Stimulated activated effector memory CD8-positive, alpha-beta T cell treated with anti-CD3 and anti-CD28 coated beads, Interleukin-12 subunit alpha, Interleukin-12 subunit beta, amount 100 ng/mL, for 72 hours (primary cell): ENCODE results near the gene MST1R.
A peak's percentile ranks its signal among the peaks of the same experiment; 100 is the strongest.
"Not testable (repeated sequence)": the region's sequence is repeated elsewhere in the genome, so short reads cannot be mapped to it uniquely, and the experiment has no call there.

Experiments used
- ATAC-seq: fragments of 150-1000 bp; cut with Tn5 transposase; 2 replicates; pipeline ENCODE4 v1.10.0; 2021
- DNase-seq, 2 donors: peaks; one replicate each; pipeline ENCODE4 v3.0.0; 2021 to 2022; ENCODE audit warnings: low spot score in 2 of 2
- H3K27ac Mint-ChIP-seq: one replicate; pipeline ENCODE4 v1.8.0; 2022; ENCODE audit warnings: mild to moderate bottlenecking, mixed read lengths
- H3K36me3 Mint-ChIP-seq: one replicate; pipeline ENCODE4 v1.8.0; 2022; ENCODE audit warnings: mild to moderate bottlenecking, mixed read lengths
- H3K4me1 Mint-ChIP-seq: one replicate; pipeline ENCODE4 v1.8.0; 2022; ENCODE audit warnings: mixed read lengths
- H3K4me3 Mint-ChIP-seq: one replicate; pipeline ENCODE4 v1.8.0; 2022; ENCODE audit warnings: mild to moderate bottlenecking, mixed read lengths
- H3K9me3 Mint-ChIP-seq: one replicate; pipeline ENCODE4 v1.8.0; 2022; ENCODE audit warnings: mixed read lengths

MST1R gene

DNA sequence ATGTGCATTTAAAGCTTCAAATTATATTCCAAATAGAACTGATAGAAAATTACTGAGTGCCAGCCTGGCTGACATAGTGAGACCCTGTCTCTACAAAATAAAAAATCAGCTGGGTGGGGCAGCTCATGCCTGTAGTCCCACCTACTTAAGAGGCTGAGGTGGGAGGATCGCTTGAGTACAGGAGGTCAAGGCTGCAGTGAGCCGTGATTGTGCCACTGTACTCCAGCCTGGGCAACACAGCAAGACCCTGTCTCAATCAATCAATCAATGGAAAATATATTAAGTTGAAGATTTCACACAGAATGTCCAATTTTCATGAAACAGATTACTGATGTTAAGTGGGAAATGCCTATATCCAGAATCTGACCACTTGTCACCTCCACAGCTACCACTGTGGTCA is 21.8 kb upstream of the MST1R start:
- DNase-seq = no peak
- Mint-ChIP-seq H3K4me3 (no peak overlapping the region), H3K9me3 (no peaks in the 10 kb centered on the region), H3K27ac (no peak overlapping the region), H3K4me1 (peaks cover 29% of the 10 kb centered on the region), H3K36me3 (no peaks in the 10 kb centered on the region)
- ATAC-seq = no peak

DNA sequence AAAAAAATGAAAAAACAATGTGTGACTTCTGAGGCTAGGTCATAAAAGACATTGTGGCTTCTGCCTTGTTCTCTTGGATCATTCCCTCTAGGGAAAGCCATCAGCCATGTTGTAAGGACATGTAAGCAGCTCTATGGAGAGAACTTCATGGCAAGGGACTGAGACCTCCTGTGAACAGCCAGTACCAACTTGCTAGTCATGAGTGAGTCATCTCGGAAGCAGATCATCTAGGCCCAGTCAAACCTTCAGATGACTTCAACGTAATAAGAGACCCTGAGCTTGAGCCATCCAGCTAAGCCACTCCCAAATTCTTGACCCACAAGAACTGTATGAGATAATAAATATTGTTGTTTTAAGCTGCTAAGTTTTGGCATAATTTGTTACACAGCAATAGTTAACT is 21.0 kb upstream of the MST1R start:
- Mint-ChIP-seq H3K4me1 (peaks cover 24% of the 10 kb centered on the region), H3K36me3 (no peaks in the 10 kb centered on the region), H3K27ac (no peak overlapping the region), H3K4me3 (no peak overlapping the region), H3K9me3 (no peaks in the 10 kb centered on the region)
- no peak for DNase-seq
- ATAC-seq = no peak

DNA sequence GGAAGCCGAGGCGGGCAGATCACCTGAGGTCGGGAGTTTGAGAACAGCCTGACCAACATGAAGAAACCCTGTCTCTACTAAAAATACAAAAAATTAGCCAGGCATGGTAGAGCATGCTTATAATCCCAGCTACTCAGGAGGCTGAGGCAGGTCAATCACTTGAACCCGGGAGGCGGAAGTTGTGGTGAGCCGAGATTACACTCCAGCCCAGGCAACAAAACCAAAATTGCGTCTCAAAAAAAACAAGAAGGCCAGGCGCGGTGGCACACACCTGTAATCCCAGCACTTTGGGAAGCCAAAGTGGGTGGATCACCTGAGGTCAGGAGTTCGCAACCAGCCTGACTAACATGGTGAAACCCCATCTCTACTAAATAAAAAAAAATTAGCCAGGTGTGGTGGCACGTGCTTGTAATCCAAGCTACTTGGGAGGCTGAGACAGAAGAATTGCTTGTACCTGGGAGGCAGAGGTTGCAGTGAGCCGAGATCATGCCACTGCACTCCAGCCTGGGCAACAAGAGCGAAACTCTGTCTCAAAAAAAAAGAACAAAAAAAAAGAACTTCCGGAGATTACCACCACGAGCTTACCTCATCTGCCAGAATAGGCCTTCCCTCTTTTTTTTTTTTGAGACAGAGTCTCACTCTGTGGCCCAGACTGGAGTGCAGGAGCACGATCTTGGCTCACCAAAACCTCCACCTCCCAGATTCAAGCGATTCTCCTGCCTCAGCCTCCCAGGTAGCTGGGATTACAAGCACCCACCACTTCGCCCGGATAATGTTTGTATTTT is 14.3 kb upstream of the MST1R start:
- H3K4me3 Mint-ChIP-seq, DNase-seq, H3K36me3 Mint-ChIP-seq, H3K4me1 Mint-ChIP-seq, ATAC-seq, H3K9me3 Mint-ChIP-seq: not testable (repeated sequence)
- H3K27ac Mint-ChIP-seq = peak overlapping the region; percentile 39

DNA sequence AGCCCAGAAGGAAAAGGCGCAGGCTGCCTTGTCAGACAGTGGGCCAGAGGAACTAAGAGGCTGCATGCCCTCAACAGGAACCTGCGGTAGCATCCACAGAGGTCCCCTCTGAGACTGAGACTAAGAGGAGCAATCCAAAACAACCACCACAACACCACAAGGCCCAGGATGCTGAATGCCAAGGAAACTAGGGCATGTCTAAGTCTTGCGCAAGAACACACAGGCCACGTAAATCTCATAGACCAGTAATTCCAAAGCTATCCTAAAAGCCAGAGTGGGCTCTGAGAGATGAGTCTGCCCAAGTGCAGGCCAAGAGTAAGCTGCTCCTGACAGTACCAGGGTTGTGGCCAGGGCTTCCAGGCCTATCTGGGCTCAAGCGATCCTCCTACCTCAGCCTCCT is 13.0 kb upstream of the MST1R start:
- H3K9me3 Mint-ChIP-seq = no peaks in the 10 kb centered on the region
- peaks cover 6% of the 10 kb centered on the region for H3K36me3 Mint-ChIP-seq
- no peak overlapping the region for H3K4me3 Mint-ChIP-seq
- no peaks in the 10 kb centered on the region for H3K4me1 Mint-ChIP-seq
- no peak overlapping the region for H3K27ac Mint-ChIP-seq
- DNase-seq (no peak), ATAC-seq (no peak)

DNA sequence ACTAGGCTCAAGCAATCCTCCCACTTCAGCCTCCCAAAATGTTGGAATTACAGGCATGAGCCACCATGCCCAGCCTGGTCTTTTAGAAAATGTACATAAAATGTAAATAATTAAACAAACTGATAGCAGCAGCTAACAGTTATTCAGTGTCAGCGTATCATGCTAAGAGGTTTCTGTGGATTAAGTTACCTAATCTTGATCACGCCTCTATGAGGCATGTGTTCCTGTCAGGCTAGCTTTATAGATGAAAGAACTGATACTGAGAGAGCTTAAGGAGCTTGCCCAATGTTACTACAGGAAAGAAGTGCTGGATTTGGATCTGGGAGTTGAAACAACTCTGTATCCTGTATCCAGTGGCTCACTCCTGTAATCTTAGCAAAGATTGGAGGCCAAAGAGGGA is 11.2 kb upstream of the MST1R start:
- ATAC-seq = no peak
- H3K4me1 Mint-ChIP-seq = no peaks in the 10 kb centered on the region
- H3K4me3 Mint-ChIP-seq = no peak overlapping the region
- no peaks in the 10 kb centered on the region for H3K9me3 Mint-ChIP-seq
- H3K36me3 Mint-ChIP-seq = peaks cover 10% of the 10 kb centered on the region
- peak overlapping the region; percentile 34 for H3K27ac Mint-ChIP-seq
- DNase-seq = no peak

DNA sequence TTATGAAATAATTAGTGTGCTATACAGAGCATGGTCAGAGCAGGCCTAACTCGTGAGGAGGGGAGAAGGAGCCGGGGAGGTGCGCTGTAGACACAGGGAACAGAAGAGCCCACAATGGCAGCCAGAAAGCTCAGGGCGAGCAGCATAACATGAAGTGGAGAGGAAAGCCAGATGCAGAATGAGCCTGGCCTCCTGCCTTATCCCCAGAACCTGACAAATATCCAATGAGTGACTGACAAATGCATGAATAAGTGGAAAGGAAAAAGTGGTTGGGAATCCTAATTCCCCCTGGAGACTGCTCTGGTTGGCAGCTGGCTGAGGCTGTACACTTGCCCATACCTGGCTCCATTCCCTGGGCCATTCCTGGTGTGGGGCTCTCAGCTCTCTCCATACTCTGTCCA is 9.2 kb upstream of the MST1R start:
- ATAC-seq = no peak
- H3K27ac Mint-ChIP-seq = no peak overlapping the region

DNA sequence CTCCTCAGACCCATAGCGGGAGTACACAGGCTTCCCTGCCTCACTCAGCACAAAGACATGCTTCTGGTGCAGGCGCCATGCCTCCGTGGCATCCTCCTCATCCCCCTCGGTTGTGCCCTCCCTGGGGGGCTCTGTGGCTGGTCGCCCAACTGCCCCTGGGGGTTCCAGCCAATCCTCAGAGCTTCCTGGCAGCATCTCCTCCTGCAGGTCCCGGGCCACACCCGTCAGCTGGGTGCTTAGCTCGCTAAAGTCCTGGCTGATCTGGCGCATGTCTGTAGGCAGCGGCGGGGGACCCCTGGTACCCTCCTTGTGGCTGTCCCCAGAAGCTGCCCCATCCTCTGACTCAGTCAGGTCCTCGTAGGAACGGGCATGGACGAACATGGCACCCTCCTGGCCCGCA is 7.9 kb upstream of the MST1R start:
- Mint-ChIP-seq H3K36me3 (peaks cover 13% of the 10 kb centered on the region), H3K4me3 (no peak overlapping the region), H3K4me1 (peaks cover 1% of the 10 kb centered on the region), H3K27ac (no peak overlapping the region), H3K9me3 (no peaks in the 10 kb centered on the region)
- no peak for DNase-seq
- ATAC-seq = no peak

More for the DNA sequence above, 9.2 kb upstream of the MST1R start:
- no peak for DNase-seq
- Mint-ChIP-seq H3K9me3 (no peaks in the 10 kb centered on the region), H3K4me3 (no peak overlapping the region), H3K4me1 (no peaks in the 10 kb centered on the region), H3K36me3 (peaks cover 13% of the 10 kb centered on the region)

DNA sequence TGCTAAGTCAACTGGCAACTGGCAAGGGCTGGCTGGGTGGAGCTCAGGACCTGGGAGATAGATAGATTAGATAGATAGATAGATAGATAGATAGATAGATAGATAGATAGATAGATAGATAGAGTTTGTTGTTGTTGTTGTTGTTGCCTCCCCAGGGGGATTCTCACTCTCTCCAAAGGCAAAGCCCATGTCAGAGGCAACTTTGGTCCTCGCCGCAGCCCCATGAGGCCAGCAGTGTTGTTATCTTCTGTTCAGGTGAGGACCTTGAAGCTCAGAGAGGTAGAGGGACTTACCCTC is 7.4 kb upstream of the MST1R start:
- ATAC-seq (no peak), DNase-seq (no peak)
- Mint-ChIP-seq H3K4me3 (no peak overlapping the region), H3K9me3 (no peaks in the 10 kb centered on the region), H3K4me1 (peaks cover 7% of the 10 kb centered on the region), H3K27ac (no peak overlapping the region), H3K36me3 (peaks cover 13% of the 10 kb centered on the region)

DNA sequence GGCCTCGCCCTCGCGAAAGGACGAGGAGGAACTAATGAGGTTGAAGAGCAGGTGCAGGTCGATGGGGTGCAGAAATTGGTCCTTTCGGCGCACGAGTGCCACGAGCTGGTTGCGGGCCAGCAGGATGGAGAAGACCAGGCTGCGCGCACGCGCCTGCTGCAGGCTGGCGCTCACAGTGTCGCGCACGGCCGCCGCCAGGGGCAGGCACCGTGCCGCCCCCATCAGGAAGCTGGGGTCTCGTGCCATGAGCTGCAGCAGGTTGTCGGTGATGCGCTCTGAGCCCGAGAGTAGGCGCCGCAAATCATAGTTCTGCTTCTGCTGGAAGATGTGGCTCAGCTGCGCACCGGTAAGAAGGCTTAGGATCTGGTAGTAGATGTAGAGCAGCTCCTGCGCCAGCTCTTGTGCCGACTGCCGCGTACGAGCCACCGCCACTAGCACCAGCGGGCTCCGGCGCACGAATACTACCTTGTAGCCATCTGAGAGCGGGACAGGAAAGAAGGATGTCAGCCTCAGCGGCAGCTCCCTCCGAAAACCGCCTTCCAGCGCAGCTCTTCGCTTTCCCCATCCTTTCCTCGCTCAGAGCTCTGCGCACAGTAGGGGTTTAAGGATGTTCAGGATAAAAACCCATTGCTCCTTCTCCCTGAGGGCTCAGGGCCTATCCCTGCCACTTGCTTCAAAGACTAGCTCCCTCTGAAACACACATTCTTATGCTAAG is 6.9 kb upstream of the MST1R start:
- DNase-seq = no peak
- no peak for ATAC-seq
- no peak overlapping the region for H3K4me3 Mint-ChIP-seq
- H3K9me3 Mint-ChIP-seq = no peaks in the 10 kb centered on the region
- H3K27ac Mint-ChIP-seq = peak overlapping the region; percentile 56
- H3K36me3 Mint-ChIP-seq = peaks cover 13% of the 10 kb centered on the region
- peaks cover 12% of the 10 kb centered on the region for H3K4me1 Mint-ChIP-seq

DNA sequence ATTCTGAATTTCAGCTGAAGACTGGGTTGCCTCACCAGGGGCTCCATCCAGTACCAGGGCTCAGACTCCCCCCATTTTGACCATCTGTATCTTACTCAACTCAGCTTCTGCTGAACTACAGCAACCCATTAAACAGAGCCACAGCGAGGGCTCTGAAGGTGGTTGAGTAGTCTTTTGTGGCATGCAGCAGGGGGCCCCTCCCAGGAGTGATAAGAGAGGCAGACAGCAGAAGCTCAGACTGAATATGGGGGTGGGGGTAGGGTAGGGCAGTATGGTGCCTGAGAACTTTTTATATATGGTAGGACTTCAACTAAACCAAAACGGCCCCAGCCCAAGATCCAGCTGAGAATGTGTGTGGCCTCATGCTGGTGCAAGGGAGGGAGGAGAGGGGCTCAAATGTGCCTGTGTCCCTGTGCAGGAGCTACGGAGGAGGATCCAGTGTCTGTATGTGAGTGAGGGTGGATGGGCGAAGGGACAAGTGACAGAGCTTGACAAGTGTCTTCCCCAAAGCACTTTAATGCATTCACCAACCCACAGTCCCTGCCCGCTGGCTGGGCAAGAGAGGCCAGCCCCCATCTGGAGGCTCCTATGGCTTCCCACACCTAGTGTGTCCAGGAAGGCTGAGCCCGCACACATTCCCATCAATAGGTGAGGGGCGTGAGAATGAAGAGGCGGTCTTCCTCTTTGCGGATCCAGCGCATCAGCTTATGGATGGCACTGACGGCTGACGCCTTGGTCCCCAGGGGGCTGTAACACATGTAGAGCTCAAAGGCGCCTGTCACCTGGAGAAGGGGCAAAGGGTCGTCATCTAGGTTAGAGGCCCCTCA is 4.9 kb upstream of the MST1R start:
- H3K27ac Mint-ChIP-seq = no peak overlapping the region
- H3K4me1 Mint-ChIP-seq = peaks cover 19% of the 10 kb centered on the region

DNA sequence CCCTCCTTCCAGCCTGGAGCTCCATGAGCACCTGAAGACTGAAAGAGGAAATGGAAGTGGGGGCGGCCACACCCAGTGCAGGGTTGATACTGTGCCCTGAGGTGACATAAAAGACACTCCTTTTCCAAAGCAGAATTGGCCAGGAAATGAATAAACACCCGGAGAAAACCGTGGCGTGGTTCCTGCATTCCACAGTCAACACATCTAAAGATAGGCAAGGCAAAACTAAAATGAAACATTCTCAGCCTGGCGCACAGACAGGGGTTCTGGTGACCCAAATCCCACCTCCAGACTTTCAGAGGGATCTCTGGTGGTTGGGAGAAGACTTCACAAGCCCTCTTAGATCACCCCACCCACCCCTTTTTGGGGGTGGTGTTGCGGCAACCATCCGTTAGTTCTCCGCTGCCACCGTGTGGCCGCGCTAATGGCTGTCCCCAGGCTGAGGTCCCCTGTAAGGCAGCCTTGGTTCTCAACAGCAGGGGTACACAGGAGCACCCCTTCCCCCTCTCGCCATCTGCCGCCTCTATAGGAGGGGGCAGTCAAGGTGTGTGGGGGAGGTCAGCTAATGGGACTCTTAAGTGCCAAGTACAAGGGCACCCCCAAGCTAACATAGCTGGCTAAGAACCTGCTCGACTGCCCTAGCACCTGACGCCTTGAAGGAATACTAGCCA is 2.5 kb upstream of the MST1R start:
- Mint-ChIP-seq H3K4me1 (peaks cover 19% of the 10 kb centered on the region), H3K4me3 (peak overlapping the region; percentile 48), H3K9me3 (no peaks in the 10 kb centered on the region), H3K36me3 (peaks cover 7% of the 10 kb centered on the region), H3K27ac (peak overlapping the region; percentile 88)
- ATAC-seq = peak; percentile 38
- DNase-seq = no peak

More for the DNA sequence above, 4.9 kb upstream of the MST1R start:
- H3K9me3 Mint-ChIP-seq = no peaks in the 10 kb centered on the region
- no peak for ATAC-seq
- H3K4me3 Mint-ChIP-seq = no peak overlapping the region
- DNase-seq = no peak
- H3K36me3 Mint-ChIP-seq = peaks cover 7% of the 10 kb centered on the region

DNA sequence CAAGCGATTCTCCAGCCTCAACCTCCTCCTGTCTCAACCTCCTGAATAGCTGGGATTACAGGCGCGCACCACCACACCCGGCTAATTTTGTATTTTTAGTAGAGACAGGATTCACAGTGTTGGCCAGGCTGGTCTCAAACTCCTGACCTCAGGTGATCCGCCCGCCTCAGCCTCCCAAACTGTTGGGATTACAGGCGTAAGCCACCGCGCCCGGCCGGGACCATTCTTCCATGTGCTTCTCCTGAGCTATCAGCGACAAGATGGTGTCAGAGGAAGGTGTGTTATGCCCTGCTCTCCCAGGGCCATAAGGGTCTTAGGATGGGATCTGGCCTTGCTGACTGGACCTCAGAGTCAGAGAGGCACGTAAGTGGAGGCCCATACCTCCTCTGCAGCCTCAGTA is 775 bp upstream of the MST1R start:
- Mint-ChIP-seq H3K4me3 (peak overlapping the region; percentile 81), H3K27ac (peak overlapping the region; percentile 98), H3K4me1 (peaks cover 19% of the 10 kb centered on the region)
- H3K36me3 Mint-ChIP-seq, DNase-seq, ATAC-seq, H3K9me3 Mint-ChIP-seq: not testable (repeated sequence)

DNA sequence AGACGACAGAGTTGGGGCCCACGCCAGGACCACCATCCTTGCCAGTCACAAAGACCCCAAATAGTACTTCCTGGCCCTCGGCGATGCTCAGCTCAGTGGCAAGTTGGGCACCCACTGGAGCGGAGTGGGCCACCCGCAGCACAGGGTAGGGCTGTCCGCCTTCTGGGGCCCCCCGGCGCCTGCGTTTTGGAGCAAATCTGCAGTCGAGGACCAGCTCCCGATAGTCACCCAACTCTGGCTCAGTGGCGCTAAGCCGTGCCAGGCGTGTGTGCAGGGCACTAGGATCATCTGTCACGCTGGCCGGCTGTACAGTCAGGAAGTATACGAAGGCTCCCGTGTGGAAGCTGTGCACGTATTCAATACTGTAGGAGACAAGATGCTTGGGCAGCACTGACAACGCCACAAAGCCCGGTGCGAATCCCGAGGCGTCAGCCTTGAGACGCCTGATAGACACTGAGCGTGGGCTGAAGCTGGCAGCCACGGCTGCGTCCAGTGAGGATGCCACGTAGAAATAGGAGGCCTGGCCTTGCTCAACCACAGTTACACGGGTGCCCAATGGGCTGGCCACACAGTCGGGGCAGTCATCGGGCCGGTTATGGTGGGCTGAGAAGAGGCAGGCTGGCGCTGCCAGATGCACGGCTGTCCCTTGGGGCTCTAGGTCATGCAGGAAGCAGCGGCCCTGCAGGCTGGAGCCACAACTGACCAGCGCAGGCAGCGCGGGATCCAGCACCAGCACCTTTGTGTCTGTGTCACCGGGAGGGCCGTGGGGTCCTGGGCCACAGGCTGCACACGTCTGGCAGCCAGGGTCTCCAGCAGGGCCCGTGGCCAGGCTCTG is 945 bp downstream of the MST1R start:
- DNase-seq (no peak), ATAC-seq (no peak)
- peak overlapping the region; percentile 81 for H3K4me3 Mint-ChIP-seq
- H3K4me1 Mint-ChIP-seq = peaks cover 19% of the 10 kb centered on the region
- no peaks in the 10 kb centered on the region for H3K36me3 Mint-ChIP-seq
- no peaks in the 10 kb centered on the region for H3K9me3 Mint-ChIP-seq
- no peak overlapping the region for H3K27ac Mint-ChIP-seq
